Type B pancreatic cell (in vitro differentiated cells): ENCODE results near the gene SH3RF3. TPM values are rescaled to one million over a fixed set of nuclear protein-coding genes. Genes with fewer than 3 reads are reported as not detected.
A peak's percentile ranks its signal among the peaks of the same experiment; 100 is the strongest.

Experiments
- DNase-seq: peaks from one replicate; pipeline ENCODE4 v3.0.0; 2021; ENCODE audit warnings: mixed read lengths; ENCODE audit not compliant: unreplicated experiment; ENCODE audit errors: extremely low spot score
- H3K27ac Mint-ChIP-seq: 2 replicates; pipeline ENCODE4 v1.8.0; 2021; ENCODE audit warnings: mild to moderate bottlenecking, mixed read lengths
- H3K27me3 Mint-ChIP-seq: 2 replicates; pipeline ENCODE4 v1.8.0; 2021; ENCODE audit warnings: mixed read lengths
- H3K36me3 Mint-ChIP-seq: 2 replicates; pipeline ENCODE4 v1.8.0; 2021; ENCODE audit warnings: mixed read lengths
- H3K4me1 Mint-ChIP-seq: one replicate; pipeline ENCODE4 v1.8.0; 2021; ENCODE audit warnings: mixed read lengths; ENCODE audit not compliant: unreplicated experiment
- H3K4me3 Mint-ChIP-seq: 2 replicates; pipeline ENCODE4 v1.8.0; 2021; ENCODE audit warnings: mild to moderate bottlenecking, mixed read lengths
- H3K9me3 Mint-ChIP-seq: 2 replicates; pipeline ENCODE4 v1.8.0; 2021; ENCODE audit warnings: mixed read lengths
- CTCF ChIP-seq: fragments of 200-600 bp; sonication (generic); conservative IDR thresholded peaks from 2 replicates; pipeline ENCODE4 v1.5.0; 2021; ENCODE audit warnings: antibody characterized with exemption, mild to moderate bottlenecking
- total RNA-seq: library from RNA; stranded (reverse); gene quantifications from 2 replicates; pipeline ENCODE4 v1.2.1, GENCODE V29; 2021; ENCODE audit warnings: low replicate concordance

The SH3RF3 gene
- total RNA-seq, 1 donor from 2014 or later: 13.9 TPM

DNA sequence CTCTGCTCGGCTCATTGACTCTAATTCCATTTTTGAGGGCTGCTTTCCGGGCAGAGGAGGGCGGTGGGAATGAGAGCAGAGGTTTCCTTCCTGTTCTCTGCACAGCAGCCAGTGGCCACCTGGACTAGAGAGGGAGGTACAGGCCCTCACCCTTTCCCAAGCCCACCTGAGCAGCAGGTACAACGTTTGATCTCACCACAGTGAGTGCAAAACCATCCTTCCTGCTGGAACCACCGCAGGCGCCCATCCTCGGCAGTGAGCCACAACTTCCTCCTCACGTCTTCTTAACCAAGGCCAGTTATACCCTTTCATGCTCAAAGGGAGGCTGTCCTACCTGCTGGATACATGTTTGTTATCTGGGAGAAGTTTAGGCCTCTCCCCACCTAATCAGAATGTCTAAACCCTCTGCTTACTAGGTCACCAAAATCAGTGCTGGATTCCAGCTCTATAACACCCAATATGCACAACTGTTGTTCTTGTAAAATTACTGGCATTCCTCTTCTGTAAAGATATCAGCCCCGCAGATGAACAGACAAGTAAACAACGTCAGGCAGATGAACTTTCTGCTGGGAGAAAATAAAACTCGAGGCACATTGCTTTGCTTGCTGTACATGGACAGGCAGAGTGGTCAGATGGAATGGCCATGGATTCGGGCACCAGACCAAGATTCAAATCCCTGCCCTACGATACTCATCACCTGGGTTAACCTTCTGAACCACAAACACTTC, 191.4 kb downstream of the SH3RF3 start:
- H3K27me3 Mint-ChIP-seq: peaks cover 3% of the 10 kb centered on the region
- H3K4me1 Mint-ChIP-seq: peaks cover 51% of the 10 kb centered on the region
- DNase-seq: no peak
- H3K4me3 Mint-ChIP-seq: no peak overlapping the region
- H3K9me3 Mint-ChIP-seq: no peaks in the 10 kb centered on the region
- no peaks in the 10 kb centered on the region for H3K36me3 Mint-ChIP-seq
- H3K27ac Mint-ChIP-seq: no peak overlapping the region
- TF ChIP-seq CTCF: no peak

GRCh38 chr2:109321570-109321969, 192.6 kb downstream of the SH3RF3 start:
- DNase-seq: no peak
- no peaks in the 10 kb centered on the region for H3K36me3 Mint-ChIP-seq
- TF ChIP-seq CTCF: no peak
- peak overlapping the region; percentile 9 for H3K27ac Mint-ChIP-seq
- no peaks in the 10 kb centered on the region for H3K9me3 Mint-ChIP-seq
- H3K4me3 Mint-ChIP-seq: no peak overlapping the region
- H3K4me1 Mint-ChIP-seq: peaks cover 51% of the 10 kb centered on the region
- peaks cover 3% of the 10 kb centered on the region for H3K27me3 Mint-ChIP-seq

GRCh38 chr2:109322111-109322510, 193.1 kb downstream of the SH3RF3 start:
- Mint-ChIP-seq H3K27me3 (peaks cover 3% of the 10 kb centered on the region), H3K4me1 (peaks cover 48% of the 10 kb centered on the region), H3K4me3 (no peak overlapping the region), H3K36me3 (no peaks in the 10 kb centered on the region), H3K27ac (peak overlapping the region; percentile 9), H3K9me3 (no peaks in the 10 kb centered on the region)
- TF ChIP-seq CTCF: no peak
- no peak for DNase-seq

GRCh38 chr2:109322641-109323040, 193.6 kb downstream of the SH3RF3 start:
- no peak for TF ChIP-seq CTCF
- H3K4me1 Mint-ChIP-seq: peaks cover 44% of the 10 kb centered on the region
- H3K36me3 Mint-ChIP-seq: no peaks in the 10 kb centered on the region

DNA sequence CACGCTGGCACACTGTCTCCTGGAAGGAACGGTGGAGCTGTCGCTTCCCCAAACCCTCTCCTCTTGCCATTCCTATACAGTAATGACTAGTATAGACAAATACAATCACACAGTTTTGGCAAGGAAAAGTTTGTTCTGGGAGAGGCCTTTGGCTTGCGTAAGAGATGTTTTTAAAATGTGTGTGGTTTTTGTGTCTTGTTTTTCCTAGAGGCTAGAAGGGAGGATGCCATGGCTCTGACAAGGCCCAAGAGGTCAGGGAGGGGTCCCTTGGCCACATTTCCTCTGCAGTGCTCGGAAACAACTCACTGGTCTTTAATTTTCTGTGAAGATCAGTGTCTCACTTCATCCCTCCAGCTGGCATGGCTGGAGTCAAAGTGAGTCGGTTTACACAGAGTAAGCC, 195.9 kb downstream of the SH3RF3 start:
- Mint-ChIP-seq H3K4me3 (no peak overlapping the region), H3K27ac (no peak overlapping the region), H3K27me3 (peaks cover 3% of the 10 kb centered on the region), H3K9me3 (no peaks in the 10 kb centered on the region), H3K36me3 (peaks cover 3% of the 10 kb centered on the region), H3K4me1 (peaks cover 22% of the 10 kb centered on the region)
- no peak for TF ChIP-seq CTCF
- no peak for DNase-seq

More at GRCh38 chr2:109322641-109323040, 193.6 kb downstream of the SH3RF3 start:
- no peak overlapping the region for H3K4me3 Mint-ChIP-seq
- H3K27ac Mint-ChIP-seq: no peak overlapping the region
- peaks cover 3% of the 10 kb centered on the region for H3K27me3 Mint-ChIP-seq
- H3K9me3 Mint-ChIP-seq: no peaks in the 10 kb centered on the region
- no peak for DNase-seq
